WI38 (cell line): ENCODE results near the gene GTPBP4.

Experiments used
- H3K4me3 ChIP-seq: 2 replicates; pipeline ENCODE4 v1.5.1; 2011; ENCODE audit warnings: low read depth, mild to moderate bottlenecking, control low read depth, low read length
- TF ChIP-seq, protein P1 (sequence below): IDR thresholded peaks from 2 replicates; pipeline ENCODE4 v1.5.1; 2012; ENCODE audit warnings: low read depth, mild to moderate bottlenecking, control low read depth, low read length

Gene GTPBP4

GRCh38 chr10:972763-973162 is 15.5 kb upstream of the GTPBP4 start:
- no peak overlapping the region for H3K4me3 ChIP-seq
- TF ChIP-seq, protein P1, sequence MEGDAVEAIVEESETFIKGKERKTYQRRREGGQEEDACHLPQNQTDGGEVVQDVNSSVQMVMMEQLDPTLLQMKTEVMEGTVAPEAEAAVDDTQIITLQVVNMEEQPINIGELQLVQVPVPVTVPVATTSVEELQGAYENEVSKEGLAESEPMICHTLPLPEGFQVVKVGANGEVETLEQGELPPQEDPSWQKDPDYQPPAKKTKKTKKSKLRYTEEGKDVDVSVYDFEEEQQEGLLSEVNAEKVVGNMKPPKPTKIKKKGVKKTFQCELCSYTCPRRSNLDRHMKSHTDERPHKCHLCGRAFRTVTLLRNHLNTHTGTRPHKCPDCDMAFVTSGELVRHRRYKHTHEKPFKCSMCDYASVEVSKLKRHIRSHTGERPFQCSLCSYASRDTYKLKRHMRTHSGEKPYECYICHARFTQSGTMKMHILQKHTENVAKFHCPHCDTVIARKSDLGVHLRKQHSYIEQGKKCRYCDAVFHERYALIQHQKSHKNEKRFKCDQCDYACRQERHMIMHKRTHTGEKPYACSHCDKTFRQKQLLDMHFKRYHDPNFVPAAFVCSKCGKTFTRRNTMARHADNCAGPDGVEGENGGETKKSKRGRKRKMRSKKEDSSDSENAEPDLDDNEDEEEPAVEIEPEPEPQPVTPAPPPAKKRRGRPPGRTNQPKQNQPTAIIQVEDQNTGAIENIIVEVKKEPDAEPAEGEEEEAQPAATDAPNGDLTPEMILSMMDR: no peak

DNA sequence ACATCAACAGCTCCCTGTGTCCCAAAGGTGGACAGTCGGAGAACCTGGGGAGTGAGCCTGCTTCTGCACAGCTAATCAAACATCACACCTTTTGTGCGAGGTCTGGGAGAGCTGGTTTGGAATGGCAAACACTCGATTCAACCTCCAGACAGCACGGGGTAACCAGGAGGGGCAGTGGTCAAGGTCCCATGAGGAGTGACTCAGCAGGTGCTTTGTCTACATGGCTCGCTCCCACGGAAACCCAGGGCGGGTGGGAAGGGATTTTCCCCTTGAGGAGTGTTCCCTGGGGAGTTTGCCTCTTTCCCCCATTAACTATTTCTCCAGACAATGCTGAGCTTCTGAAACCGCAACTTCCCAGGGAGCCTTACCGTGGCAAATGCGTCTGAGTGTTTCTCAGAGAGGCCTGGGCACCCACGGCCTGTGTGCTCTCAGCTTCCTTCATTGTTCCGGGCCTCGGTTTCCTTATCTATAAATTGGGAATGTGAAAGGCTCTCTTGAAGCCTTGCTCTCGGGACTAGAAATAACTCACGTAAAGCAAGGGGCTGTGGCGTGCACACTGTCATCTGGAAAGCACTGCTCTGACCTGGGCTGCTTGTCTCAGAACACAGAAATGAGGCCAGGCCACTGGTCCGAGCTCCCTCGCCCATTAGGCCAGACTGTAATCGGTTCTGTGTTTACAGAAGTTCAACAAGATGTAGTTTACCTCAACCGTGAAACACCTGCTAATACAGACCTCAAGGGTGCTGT is 14.0 kb upstream of the GTPBP4 start:
- no peak overlapping the region for H3K4me3 ChIP-seq
- TF ChIP-seq, protein P1: no peak

GRCh38 chr10:974785-975074 is 13.5 kb upstream of the GTPBP4 start:
- H3K4me3 ChIP-seq: no peak overlapping the region
- TF ChIP-seq, protein P1: no peak

DNA sequence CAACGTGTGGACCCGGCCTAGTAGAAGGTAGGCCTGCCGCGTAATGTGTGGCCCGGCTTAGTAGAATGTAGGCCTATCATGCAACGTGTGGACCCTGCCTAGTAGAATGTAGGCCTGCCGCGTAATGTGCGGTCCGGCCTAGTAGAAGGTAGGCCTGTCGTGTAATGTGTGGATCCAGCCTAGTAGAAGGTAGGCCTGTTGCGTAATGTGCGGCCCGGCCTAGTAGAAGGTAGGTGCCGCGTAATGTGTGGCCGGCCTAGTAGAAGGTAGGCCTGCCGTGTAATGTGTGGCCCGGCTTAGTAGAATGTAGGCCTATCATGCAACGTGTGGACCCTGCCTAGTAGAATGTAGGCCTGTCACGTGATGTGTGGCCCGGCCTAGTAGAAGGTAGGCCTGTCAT is 11.9 kb upstream of the GTPBP4 start:
- TF ChIP-seq, protein P1: no peak

GRCh38 chr10:978826-979421 is 9.3 kb upstream of the GTPBP4 start:
- no peak overlapping the region for H3K4me3 ChIP-seq
- TF ChIP-seq, protein P1: no peak

More for the DNA sequence above, 11.9 kb upstream of the GTPBP4 start:
- no peak overlapping the region for H3K4me3 ChIP-seq

GRCh38 chr10:980468-981093 is 7.7 kb upstream of the GTPBP4 start:
- no peak overlapping the region for H3K4me3 ChIP-seq
- TF ChIP-seq, protein P1: no peak

DNA sequence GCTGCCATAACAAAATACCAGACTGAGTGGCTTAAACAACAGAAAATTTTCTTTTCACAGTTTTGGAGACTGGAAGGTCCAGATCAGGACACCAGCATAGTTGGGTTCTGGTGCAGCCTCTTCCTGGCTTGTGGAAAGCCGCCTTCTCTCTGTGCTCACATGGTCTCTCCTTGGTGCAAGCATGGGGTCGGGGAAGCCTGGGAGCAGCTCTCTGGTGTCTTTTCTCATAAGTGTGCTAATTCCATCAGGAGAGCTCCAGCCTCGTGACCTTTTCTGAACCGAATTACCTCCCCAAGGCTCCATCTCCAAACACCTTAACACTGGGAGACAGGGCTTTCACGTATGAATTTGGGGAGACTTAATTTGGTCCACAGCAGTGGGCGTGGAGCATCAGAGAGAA is 4.8 kb upstream of the GTPBP4 start:
- no peak overlapping the region for H3K4me3 ChIP-seq
- TF ChIP-seq, protein P1: no peak
